Fibroblast of lung (primary cell): ENCODE measurements around the gene BHMT2. TPM values are rescaled to one million over a fixed set of nuclear protein-coding genes. Genes with fewer than 3 reads are reported as not detected.

Experiments
- DNase-seq, 2 donors: peaks; one replicate each; pipeline versions ENCODE4 v3.0.0 to v3.0.0-alpha.2; 2010; ENCODE audit warnings: low read depth in 2 of 2
- H2AFZ ChIP-seq: 2 replicates; pipeline ENCODE4 v1.5.1; 2012; ENCODE audit warnings: low read length, control low read depth, inconsistent platforms
- H3K27ac ChIP-seq: 2 replicates; pipeline ENCODE4 v1.5.1; 2011; ENCODE audit warnings: low read length, control low read depth; ENCODE audit not compliant: insufficient read depth
- H3K27me3 ChIP-seq: 2 replicates; pipeline ENCODE4 v1.5.1; 2011; ENCODE audit warnings: mild to moderate bottlenecking, low read length; ENCODE audit not compliant: control insufficient read depth, insufficient read depth
- H3K36me3 ChIP-seq: 2 replicates; pipeline ENCODE4 v1.5.1; 2011; ENCODE audit warnings: low read length; ENCODE audit not compliant: control insufficient read depth, insufficient read depth
- H3K4me1 ChIP-seq: 2 replicates; pipeline ENCODE4 v1.5.1; 2011; ENCODE audit warnings: low read length; ENCODE audit not compliant: control insufficient read depth, insufficient read depth; ENCODE audit errors: extremely low read depth
- H3K4me2 ChIP-seq: 2 replicates; pipeline ENCODE4 v1.5.1; 2011; ENCODE audit warnings: low read length, control low read depth; ENCODE audit not compliant: insufficient read depth; ENCODE audit errors: extremely low read depth
- H3K4me3 ChIP-seq, 4 experiments: fragments of 200-600 bp in 1 of 4; sonication (generic) in 1 of 4; replicated peaks in 1 of 4; 2 replicates each; pipeline ENCODE4 v1.5.1; 2011 to 2016; ENCODE audit warnings: low read length in 4 of 4, low read depth in 3 of 4, mild to moderate bottlenecking in 3 of 4, control low read depth in 2 of 4, inconsistent platforms in 1 of 4, mixed read lengths in 1 of 4; ENCODE audit not compliant: insufficient read depth in 1 of 4; ENCODE audit errors: control extremely low read depth in 1 of 4
- H3K79me2 ChIP-seq: 2 replicates; pipeline ENCODE4 v1.5.1; 2012; ENCODE audit warnings: mild to moderate bottlenecking, low read length, inconsistent platforms; ENCODE audit not compliant: control insufficient read depth, insufficient read depth
- H3K9ac ChIP-seq: 2 replicates; pipeline ENCODE4 v1.5.1; 2011; ENCODE audit warnings: mild to moderate bottlenecking, low read length, control low read depth; ENCODE audit not compliant: insufficient read depth
- H3K9me3 ChIP-seq: 2 replicates; pipeline ENCODE4 v1.5.1; 2012; ENCODE audit warnings: low read depth, low read length; ENCODE audit not compliant: control insufficient read depth, insufficient read depth
- H4K20me1 ChIP-seq: 2 replicates; pipeline ENCODE4 v1.5.1; 2011; ENCODE audit warnings: low read length; ENCODE audit not compliant: control insufficient read depth, insufficient read depth; ENCODE audit errors: extremely low read depth
- CTCF ChIP-seq, 2 donors: IDR thresholded peaks in 1 of 2; conservative IDR thresholded peaks in 1 of 2; 1 replicate in 1 of 2; 2 replicates in 1 of 2; pipeline ENCODE4 v1.5.1; 2011 to 2012; ENCODE audit warnings: low read length in 2 of 2, control low read depth in 1 of 2, inconsistent platforms in 1 of 2, low read depth in 1 of 2, mild to moderate bottlenecking in 1 of 2
- EZH2 ChIP-seq: IDR thresholded peaks from 2 replicates; pipeline ENCODE4 v1.5.1; 2012; ENCODE audit warnings: low read length, control low read depth, mild to moderate bottlenecking; ENCODE audit errors: missing control alignments
- polyA plus RNA-seq, 2 donors: library from polyadenylated mRNA; depleted of rRNA in 1 of 2; stranded (reverse) in 1 of 2; unstranded in 1 of 2; fragments of >200 nt; gene quantifications; 2 replicates each; pipeline ENCODE4 v1.2.1, GENCODE V29; 2011 to 2012; ENCODE audit warnings: missing spikeins in 1 of 2
- total RNA-seq: library from RNA; depleted of rRNA; stranded (reverse); fragments of >200 nt; gene quantifications from 2 replicates; pipeline ENCODE4 v1.2.1, GENCODE V29; 2014

Gene BHMT2
- total and polyA plus RNA-seq, 2 donors (not counting 1 experiment from before 2014, with no cell fraction given): 6.5 to 20.3 TPM

DNA sequence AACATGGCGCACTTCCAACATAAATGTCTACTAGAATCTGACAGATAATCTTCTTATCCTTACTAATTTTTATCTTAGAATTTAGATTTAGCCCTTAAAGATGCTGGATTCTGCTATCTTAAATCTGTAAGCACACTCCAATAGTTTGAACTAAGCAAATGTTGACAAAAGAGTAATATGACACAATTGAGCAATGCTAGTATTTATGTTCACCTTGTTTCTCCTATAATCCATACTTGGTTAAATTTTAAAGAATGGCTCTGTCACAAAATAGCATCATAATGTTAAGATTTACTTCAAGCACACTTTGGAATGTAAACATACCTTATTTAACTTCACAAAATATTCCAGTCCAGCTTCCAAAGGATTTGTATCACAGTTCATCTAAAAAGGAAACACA, 45.6 kb upstream of the BHMT2 start:
- H3K36me3 ChIP-seq: no peaks in the 10 kb centered on the region
- H3K4me3 ChIP-seq: no peak overlapping the region
- H3K9ac ChIP-seq: no peak overlapping the region
- no peak overlapping the region for H2AFZ ChIP-seq
- H3K27me3 ChIP-seq: no peaks in the 10 kb centered on the region
- no peak for DNase-seq
- peaks cover 5% of the 10 kb centered on the region for H3K4me1 ChIP-seq
- no peaks in the 10 kb centered on the region for H3K9me3 ChIP-seq
- no peak overlapping the region for H3K4me2 ChIP-seq
- H4K20me1 ChIP-seq: no peaks in the 10 kb centered on the region
- H3K79me2 ChIP-seq: no peaks in the 10 kb centered on the region
- no peak overlapping the region for H3K27ac ChIP-seq
- TF ChIP-seq EZH2 (no peak), CTCF (conservative IDR thresholded peaks at IDR 0.05 in 1 of 2, IDR thresholded peaks at IDR 0.05 in 1 of 2; ENCODE audit: low read depth in 1 of 2, low read length in 2 of 2) (no peak)

- no peaks in the 10 kb centered on the region for H3K27me3 ChIP-seq
- peak overlapping the region; percentile 91 for H2AFZ ChIP-seq
- H4K20me1 ChIP-seq: no peaks in the 10 kb centered on the region
- peak overlapping the region; percentile 33 to 46 (median 43) for H3K4me3 ChIP-seq
- no peaks in the 10 kb centered on the region for H3K79me2 ChIP-seq
- peaks cover 5% of the 10 kb centered on the region for H3K4me1 ChIP-seq
- H3K4me2 ChIP-seq: peak overlapping the region; percentile 91
- H3K27ac ChIP-seq: no peak overlapping the region
- peak; percentile 54 to 77 for DNase-seq
- H3K36me3 ChIP-seq: no peaks in the 10 kb centered on the region
- no peak overlapping the region for H3K9ac ChIP-seq
- peak; percentile 87 to 96 for TF ChIP-seq CTCF (conservative IDR thresholded peaks at IDR 0.05 in 1 of 2, IDR thresholded peaks at IDR 0.05 in 1 of 2; ENCODE audit: low read depth in 1 of 2, low read length in 2 of 2)
- no peak for TF ChIP-seq EZH2
- H3K9me3 ChIP-seq: no peaks in the 10 kb centered on the region
These were observed 44.5 kb upstream of the BHMT2 start for GRCh38 chr5:79025054-79025472.

DNA sequence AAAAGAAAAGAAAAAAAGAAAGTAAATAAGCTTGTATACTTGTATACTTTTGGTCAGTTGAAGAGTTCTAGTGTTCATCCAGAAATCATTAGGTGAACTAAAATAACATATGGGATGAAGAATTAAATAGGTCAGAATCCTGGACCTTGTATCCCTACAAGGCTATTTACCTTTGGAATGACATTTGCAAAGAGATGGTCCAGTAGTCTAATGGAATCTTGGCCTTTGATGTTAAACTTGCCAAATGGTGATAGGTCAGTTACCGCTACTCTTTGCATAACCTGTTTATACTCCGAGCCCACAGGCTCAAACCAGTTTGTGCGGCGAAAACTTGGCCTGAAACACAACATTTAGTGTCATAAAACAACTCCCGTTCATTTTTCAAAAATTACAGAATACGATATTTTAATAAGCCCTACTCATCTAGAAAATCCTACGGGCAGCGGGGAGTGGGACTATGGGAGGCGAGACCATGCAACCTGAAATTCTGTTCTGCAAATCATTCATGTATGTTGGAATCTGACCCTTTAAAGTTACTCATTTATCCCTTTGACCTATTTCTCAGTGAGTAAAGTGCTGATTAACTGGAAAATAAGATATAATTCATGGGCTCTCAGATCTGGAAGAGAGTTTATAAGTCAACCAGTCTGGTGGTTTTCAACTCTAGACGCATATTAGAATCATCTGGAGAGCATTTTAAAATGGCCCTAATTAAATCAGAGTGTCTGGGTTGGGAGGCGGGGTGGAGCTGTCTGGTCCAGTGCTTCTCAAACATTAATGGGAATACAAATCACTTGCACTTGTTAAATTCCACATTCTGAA, 38.7 kb upstream of the BHMT2 start:
- Histone ChIP-seq H3K9me3 (no peaks in the 10 kb centered on the region), H3K4me2 (no peak overlapping the region), H3K9ac (no peak overlapping the region), H3K4me3 (no peak overlapping the region), H3K79me2 (no peaks in the 10 kb centered on the region), H3K27me3 (no peaks in the 10 kb centered on the region), H3K36me3 (no peaks in the 10 kb centered on the region), H3K4me1 (no peaks in the 10 kb centered on the region), H4K20me1 (no peaks in the 10 kb centered on the region), H2AFZ (no peak overlapping the region), H3K27ac (no peak overlapping the region)
- no peak for DNase-seq
- no peak for TF ChIP-seq EZH2
- no peak for TF ChIP-seq CTCF (conservative IDR thresholded peaks at IDR 0.05 in 1 of 2, IDR thresholded peaks at IDR 0.05 in 1 of 2; ENCODE audit: low read depth in 1 of 2, low read length in 2 of 2)
